Mesendoderm (in vitro differentiated cells): ENCODE measurements around the gene GSTM2.
"Not testable (repeated sequence)": the region's sequence is repeated elsewhere in the genome, so short reads cannot be mapped to it uniquely, and the experiment has no call there.

ENCODE experiments used
- DNase-seq: peaks from one replicate; pipeline ENCODE4 v3.0.0; 2013
- H2AK5ac ChIP-seq: 2 replicates; pipeline ENCODE4 v1.6.1; 2013; ENCODE audit warnings: low read length, inconsistent platforms
- H2BK120ac ChIP-seq: 2 replicates; pipeline ENCODE4 v1.6.1; 2013; ENCODE audit warnings: low read depth, mild to moderate bottlenecking, low read length, moderate library complexity, mixed read lengths
- H2BK15ac ChIP-seq: replicated peaks from 2 replicates; pipeline ENCODE4 v1.6.1; 2013; ENCODE audit warnings: low read depth, mild to moderate bottlenecking, moderate library complexity
- H2BK5ac ChIP-seq: 2 replicates; pipeline ENCODE4 v1.6.1; 2013; ENCODE audit warnings: low read length, inconsistent platforms
- H3K18ac ChIP-seq: 2 replicates; pipeline ENCODE4 v1.6.1; 2013; ENCODE audit warnings: mild to moderate bottlenecking, low read length, mixed read lengths
- H3K23ac ChIP-seq: one replicate; pipeline ENCODE4 v1.6.1; 2013; ENCODE audit warnings: low read length
- H3K27ac ChIP-seq: 2 replicates; pipeline ENCODE4 v1.5.1; 2013; ENCODE audit warnings: low read depth, mild to moderate bottlenecking, inconsistent platforms, low read length, moderate library complexity
- H3K27me3 ChIP-seq: 2 replicates; pipeline ENCODE4 v1.6.1; 2013; ENCODE audit warnings: low read length, control low read depth, mild to moderate bottlenecking, inconsistent platforms; ENCODE audit not compliant: insufficient read depth, poor library complexity
- H3K36me3 ChIP-seq: 2 replicates; pipeline ENCODE4 v1.6.1; 2013; ENCODE audit warnings: low read length, inconsistent platforms; ENCODE audit not compliant: control insufficient read depth, insufficient read depth
- H3K4ac ChIP-seq: one replicate; pipeline ENCODE4 v1.6.1; 2013; ENCODE audit warnings: low read depth, mild to moderate bottlenecking, low read length, moderate library complexity
- H3K4me1 ChIP-seq: 2 replicates; pipeline ENCODE4 v1.6.1; 2013; ENCODE audit warnings: low read depth, low read length, inconsistent platforms; ENCODE audit not compliant: control insufficient read depth
- H3K4me2 ChIP-seq: 2 replicates; pipeline ENCODE4 v1.6.1; 2013; ENCODE audit warnings: low read length
- H3K4me3 ChIP-seq: 2 replicates; pipeline ENCODE4 v1.5.1; 2013; ENCODE audit warnings: mild to moderate bottlenecking, low read length
- H3K56ac ChIP-seq: one replicate; pipeline ENCODE4 v1.6.1; 2013; ENCODE audit warnings: low read length
- H3K79me1 ChIP-seq: 2 replicates; pipeline ENCODE4 v1.6.1; 2013; ENCODE audit warnings: low read length, inconsistent platforms
- H3K79me2 ChIP-seq: 2 replicates; pipeline ENCODE4 v1.6.1; 2013; ENCODE audit warnings: mild to moderate bottlenecking, low read length; ENCODE audit not compliant: control insufficient read depth, insufficient read depth
- H3K9ac ChIP-seq: 2 replicates; pipeline ENCODE4 v1.6.1; 2013; ENCODE audit warnings: low read length, inconsistent platforms
- H4K5ac ChIP-seq: one replicate; pipeline ENCODE4 v1.6.1; 2013; ENCODE audit warnings: low read length
- H4K8ac ChIP-seq: one replicate; pipeline ENCODE4 v1.6.1; 2013; ENCODE audit warnings: low read depth, mild to moderate bottlenecking, control low read depth, low read length, moderate library complexity
- WGBS: extraction: QIAGEN DNeasy Blood & Tissue Kit; methylation state at CpG from one replicate; pipeline ENCODE4 v1.1.7; 2013; ENCODE audit warnings: low lambda C conversion rate, missing lambda C conversion rate; ENCODE audit not compliant: insufficient coverage; ENCODE audit errors: extremely low coverage; 5-methylcytosine and 5-hydroxymethylcytosine counted together

The GSTM2 gene

DNA sequence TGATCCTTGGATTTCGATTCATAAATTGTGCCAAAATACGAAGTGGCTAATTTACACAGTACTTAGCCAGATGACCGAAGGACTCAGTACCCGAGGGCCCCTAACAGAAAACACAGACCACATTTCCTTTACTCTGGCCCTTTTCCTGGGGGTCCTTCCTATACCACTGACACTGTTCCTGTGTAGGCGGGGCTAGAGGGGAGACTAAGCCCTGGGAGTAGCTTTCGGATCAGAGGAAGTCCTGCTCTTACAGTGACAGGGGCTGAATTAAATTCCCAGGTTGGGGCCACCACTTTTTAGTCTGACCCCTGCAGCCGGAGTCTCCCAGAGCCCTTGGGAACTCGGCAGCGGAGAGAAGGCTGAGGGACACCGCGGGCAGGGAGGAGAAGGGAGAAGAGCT lies 19.3 kb downstream of the GSTM2 start:
- not testable (repeated sequence) for H2BK120ac ChIP-seq, DNase-seq, H2AK5ac ChIP-seq, H3K36me3 ChIP-seq, H2BK15ac ChIP-seq, H3K18ac ChIP-seq, H3K4ac ChIP-seq, H3K4me1 ChIP-seq, H2BK5ac ChIP-seq, H4K8ac ChIP-seq, H3K79me1 ChIP-seq, H3K27me3 ChIP-seq, H3K79me2 ChIP-seq, H3K23ac ChIP-seq, H3K27ac ChIP-seq, H3K4me3 ChIP-seq, H4K5ac ChIP-seq
- no CpG with 5 or more reads among the region's 11 CpGs for WGBS
- Histone ChIP-seq H3K56ac (peak overlapping the region; percentile 87), H3K9ac (peak overlapping the region; percentile 77), H3K4me2 (peak overlapping the region; percentile 30)

DNA sequence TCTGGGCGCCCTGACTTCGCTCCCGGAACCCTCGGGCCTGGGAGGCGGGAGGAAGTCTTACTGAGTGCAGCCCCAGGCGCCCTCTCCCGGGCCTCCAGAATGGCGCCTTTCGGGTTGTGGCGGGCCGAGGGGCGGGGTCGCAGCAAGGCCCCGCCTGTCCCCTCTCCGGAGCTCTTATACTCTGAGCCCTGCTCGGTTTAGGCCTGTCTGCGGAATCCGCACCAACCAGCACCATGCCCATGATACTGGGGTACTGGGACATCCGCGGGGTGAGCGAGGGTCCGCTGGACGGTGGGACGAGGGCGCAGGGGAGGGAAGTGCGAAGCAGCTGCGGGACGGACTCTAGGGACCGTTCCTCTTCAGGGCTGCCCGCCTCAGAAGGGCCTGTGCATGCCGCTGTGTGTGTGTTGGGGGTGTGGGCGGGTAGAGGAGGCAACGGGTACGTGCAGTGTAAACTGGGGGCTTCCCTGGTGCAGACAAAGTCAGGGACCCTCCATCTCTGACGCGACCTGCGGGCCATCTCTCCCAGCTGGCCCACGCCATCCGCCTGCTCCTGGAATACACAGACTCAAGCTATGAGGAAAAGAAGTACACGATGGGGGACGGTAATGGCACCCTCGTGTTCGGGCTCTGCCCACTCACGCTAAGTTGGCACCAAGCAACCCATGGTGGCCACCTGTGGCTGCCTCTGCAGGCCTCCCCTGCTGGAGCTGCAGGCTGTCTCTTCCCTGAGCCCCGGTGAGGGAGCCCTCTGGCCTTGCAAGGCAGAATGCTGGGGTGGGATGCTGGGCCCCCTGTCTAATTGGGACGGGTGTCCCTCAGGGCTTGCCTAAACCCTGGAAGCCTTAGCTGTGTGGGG lies 20.0 kb downstream of the GSTM2 start, which contains the start of gene GSTM1:
Gene GSTM1, plus strand, starts transcription at position 177 of the 859 bp plus-strand sequence. Its CDS starts 57 bp downstream, at position 234.
- WGBS, result no CpG with 5 or more reads among the region's 46 CpGs

DNA sequence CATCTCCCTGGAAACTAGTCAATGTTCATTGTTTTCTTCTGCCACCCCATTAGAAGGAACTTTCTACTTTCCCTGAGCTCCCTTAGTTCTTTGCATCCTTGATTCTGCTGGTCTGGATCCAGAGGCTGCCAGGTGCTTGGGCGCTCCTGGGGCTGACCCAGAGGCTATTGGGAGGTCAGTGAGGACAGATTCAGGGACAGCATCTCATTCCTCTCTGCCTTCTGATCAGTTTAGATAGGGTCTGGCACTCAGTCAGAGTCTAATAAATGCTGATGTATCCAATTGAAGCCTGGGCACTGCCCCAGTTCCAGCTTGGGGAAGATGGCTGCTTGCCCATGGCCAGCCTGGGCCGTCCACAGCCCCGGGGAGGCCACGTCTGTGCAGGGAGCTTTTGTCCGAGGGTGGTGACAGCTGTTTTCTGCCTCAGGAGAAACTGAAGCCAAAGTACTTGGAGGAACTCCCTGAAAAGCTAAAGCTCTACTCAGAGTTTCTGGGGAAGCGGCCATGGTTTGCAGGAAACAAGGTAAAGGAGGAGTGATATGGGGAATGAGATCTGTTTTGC lies 22.1 kb downstream of the GSTM2 start:
- no peaks in the 10 kb centered on the region for H3K4me1 ChIP-seq
- no peaks in the 10 kb centered on the region for H3K79me2 ChIP-seq
- no peaks in the 10 kb centered on the region for H3K36me3 ChIP-seq
- no peak overlapping the region for H3K4me3 ChIP-seq
- no peak overlapping the region for H3K18ac ChIP-seq
- DNase-seq, result no peak
- no peak overlapping the region for H3K23ac ChIP-seq
- H3K9ac ChIP-seq, result no peak overlapping the region
- no CpG with 5 or more reads among the region's 6 CpGs for WGBS
- no peaks in the 10 kb centered on the region for H3K79me1 ChIP-seq
- H4K5ac ChIP-seq, result no peak overlapping the region
- H2BK15ac ChIP-seq, result no peak overlapping the region
- no peak overlapping the region for H4K8ac ChIP-seq
- no peak overlapping the region for H2BK5ac ChIP-seq
- no peak overlapping the region for H3K27ac ChIP-seq
- no peak overlapping the region for H2BK120ac ChIP-seq
- no peak overlapping the region for H3K56ac ChIP-seq
- H3K27me3 ChIP-seq, result no peaks in the 10 kb centered on the region
- no peak overlapping the region for H3K4ac ChIP-seq
- H2AK5ac ChIP-seq, result no peak overlapping the region
- no peak overlapping the region for H3K4me2 ChIP-seq

More for the DNA sequence above, 20.0 kb downstream of the GSTM2 start, which contains the start of gene GSTM1:
- Histone ChIP-seq H2BK15ac (no peak within 1 kb of the TSS), H3K9ac (peak within 1 kb of the TSS; percentile 93), H3K36me3 (no peaks in the 10 kb centered on the region), H2BK5ac (no peak within 1 kb of the TSS), H3K79me2 (no peaks in the 10 kb centered on the region), H2BK120ac (no peak within 1 kb of the TSS), H3K56ac (peak within 1 kb of the TSS; percentile 99), H4K5ac (no peak within 1 kb of the TSS), H3K23ac (peak within 1 kb of the TSS; percentile 94), H2AK5ac (no peak within 1 kb of the TSS), H3K4me1 (no peaks in the 10 kb centered on the region), H3K79me1 (no peaks in the 10 kb centered on the region), H3K27me3 (no peaks in the 10 kb centered on the region), H3K4me2 (peak within 1 kb of the TSS; percentile 67), H3K4me3 (peak within 1 kb of the TSS; percentile 54), H3K27ac (no peak within 1 kb of the TSS), H3K4ac (no peak within 1 kb of the TSS), H4K8ac (no peak within 1 kb of the TSS), H3K18ac (no peak within 1 kb of the TSS)
- peak; percentile 91 for DNase-seq

DNA sequence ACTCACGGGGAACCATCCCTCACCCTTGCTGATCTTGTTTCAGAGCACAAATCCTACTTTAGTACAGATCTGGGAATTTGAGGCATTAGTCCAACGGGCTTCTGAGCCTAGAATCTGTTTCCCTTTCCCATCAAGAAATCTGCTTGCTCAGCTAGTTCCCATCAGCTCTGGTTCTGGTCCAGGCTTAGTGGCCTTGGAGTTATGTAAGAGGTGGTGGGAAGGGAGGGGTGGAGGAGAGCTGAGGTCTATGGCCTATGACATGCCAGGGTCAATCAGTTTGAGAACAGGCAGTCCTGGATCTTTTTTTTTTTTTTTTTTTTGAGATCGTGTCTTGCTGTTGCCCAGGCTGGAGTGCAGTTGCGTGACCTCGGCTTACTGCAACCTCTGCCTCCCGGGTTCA lies 23.9 kb downstream of the GSTM2 start:
- no peaks in the 10 kb centered on the region for H3K79me1 ChIP-seq
- H3K18ac ChIP-seq, result no peak overlapping the region
- no peak overlapping the region for H3K9ac ChIP-seq
- no peak overlapping the region for H2BK15ac ChIP-seq
- H3K79me2 ChIP-seq, result no peaks in the 10 kb centered on the region
- no peaks in the 10 kb centered on the region for H3K36me3 ChIP-seq
- no peak overlapping the region for H2BK5ac ChIP-seq
- H2AK5ac ChIP-seq, result no peak overlapping the region
- H3K23ac ChIP-seq, result no peak overlapping the region
- WGBS, result no CpG with 5 or more reads among the region's 6 CpGs
- H4K8ac ChIP-seq, result no peak overlapping the region
- DNase-seq, result no peak
- no peak overlapping the region for H3K27ac ChIP-seq
- H2BK120ac ChIP-seq, result no peak overlapping the region
- H3K4ac ChIP-seq, result no peak overlapping the region
- no peak overlapping the region for H4K5ac ChIP-seq
- no peak overlapping the region for H3K56ac ChIP-seq
- no peak overlapping the region for H3K4me3 ChIP-seq
- H3K4me2 ChIP-seq, result no peak overlapping the region
- H3K4me1 ChIP-seq, result no peaks in the 10 kb centered on the region
- no peaks in the 10 kb centered on the region for H3K27me3 ChIP-seq

DNA sequence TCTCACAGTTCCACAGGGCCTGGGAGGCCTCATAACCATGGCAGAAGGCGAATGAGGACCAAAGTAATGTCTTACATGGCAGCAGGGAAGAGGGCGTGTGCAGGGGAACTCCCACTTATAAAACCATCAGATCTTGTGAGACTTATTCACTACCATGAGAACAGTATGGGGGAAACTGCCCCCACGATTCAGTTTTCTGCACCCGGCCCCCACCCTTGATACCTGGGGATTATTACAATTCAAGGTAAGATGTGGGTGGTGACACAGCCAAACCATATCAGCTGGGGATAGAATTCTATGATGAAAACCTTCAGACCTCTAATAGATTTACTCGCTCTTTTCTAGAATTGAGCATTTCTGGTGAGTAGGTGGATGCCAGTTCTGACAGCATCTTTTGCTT lies 26.5 kb downstream of the GSTM2 start:
- not testable (repeated sequence) for H3K56ac ChIP-seq, H3K27ac ChIP-seq, H3K79me1 ChIP-seq, H2BK15ac ChIP-seq, H2BK120ac ChIP-seq, H3K4me3 ChIP-seq, H3K4ac ChIP-seq, H3K4me1 ChIP-seq, H2BK5ac ChIP-seq, H3K36me3 ChIP-seq, H3K18ac ChIP-seq, H4K5ac ChIP-seq, H3K23ac ChIP-seq, DNase-seq, H3K27me3 ChIP-seq, H2AK5ac ChIP-seq, H3K9ac ChIP-seq, H4K8ac ChIP-seq, H3K4me2 ChIP-seq, H3K79me2 ChIP-seq
- no CpG with 5 or more reads among the region's 5 CpGs for WGBS
